Measurements from ENCODE around the gene ADAM23.

ADAM23 gene

DNA sequence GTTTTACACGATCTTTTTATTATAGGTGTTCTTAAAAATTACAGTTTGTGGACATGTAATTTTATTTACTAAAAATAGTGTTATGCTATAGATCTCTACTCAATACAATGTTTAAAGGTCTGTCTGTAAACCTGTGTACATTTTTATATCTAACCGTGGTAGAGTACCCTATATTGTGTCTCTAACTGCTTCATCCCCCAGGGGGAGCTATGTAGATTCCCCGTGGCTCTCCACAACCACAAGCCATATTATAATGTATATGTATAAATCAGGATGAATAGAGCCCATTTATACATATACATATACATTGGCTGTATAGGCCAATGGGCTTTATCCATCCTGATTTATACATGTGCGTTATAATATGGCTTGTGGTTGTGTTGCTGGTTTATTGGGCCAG lies 59.4 kb downstream of the ADAM23 start:
- no peak for DNase-seq (ENCODE audit: low read depth in 3 of 3, low spot score in 1 of 3)

DNA sequence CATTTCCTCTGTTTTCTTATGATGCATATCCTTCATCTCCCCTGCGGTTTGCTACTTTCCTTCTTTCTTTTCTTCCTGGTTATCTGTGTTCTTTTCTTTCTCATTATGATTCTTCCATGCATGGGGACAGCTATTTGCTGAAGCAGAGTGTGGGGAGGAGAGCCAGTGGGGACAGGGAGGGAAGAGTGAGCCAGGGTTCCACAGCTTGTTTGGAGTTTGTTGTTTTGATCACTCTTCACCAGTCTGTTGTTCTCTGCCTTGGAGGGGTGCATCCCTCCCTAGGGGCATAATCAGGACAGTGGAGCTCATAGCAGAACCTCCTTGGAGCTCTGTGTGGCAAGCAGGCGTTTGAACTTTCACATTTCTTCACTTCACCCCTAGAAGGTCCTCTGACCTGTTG lies 68.0 kb downstream of the ADAM23 start:
- no peak for DNase-seq (ENCODE audit: low read depth in 3 of 3, low spot score in 1 of 3)

DNA sequence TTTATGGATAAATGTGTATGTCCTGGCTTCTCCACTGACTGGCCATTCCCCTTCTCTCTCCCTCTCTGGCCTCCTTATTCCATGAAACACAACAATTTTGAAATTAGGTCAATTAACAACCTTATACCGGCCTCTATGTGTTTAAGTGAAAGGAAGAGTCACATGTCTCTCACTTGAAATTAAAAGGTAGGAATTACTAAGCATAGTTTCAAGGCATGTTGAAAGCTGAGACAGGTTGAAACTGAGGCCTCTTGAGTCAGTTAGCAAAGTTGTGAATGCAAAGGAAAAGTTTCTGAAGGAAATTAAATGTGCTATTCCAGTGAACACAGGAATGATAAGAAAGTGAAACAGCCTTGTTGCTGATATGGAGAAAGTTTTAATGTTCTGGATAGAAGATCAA lies 69.7 kb downstream of the ADAM23 start:
- no peak for DNase-seq (ENCODE audit: low read depth in 3 of 3, low spot score in 1 of 3)

DNA sequence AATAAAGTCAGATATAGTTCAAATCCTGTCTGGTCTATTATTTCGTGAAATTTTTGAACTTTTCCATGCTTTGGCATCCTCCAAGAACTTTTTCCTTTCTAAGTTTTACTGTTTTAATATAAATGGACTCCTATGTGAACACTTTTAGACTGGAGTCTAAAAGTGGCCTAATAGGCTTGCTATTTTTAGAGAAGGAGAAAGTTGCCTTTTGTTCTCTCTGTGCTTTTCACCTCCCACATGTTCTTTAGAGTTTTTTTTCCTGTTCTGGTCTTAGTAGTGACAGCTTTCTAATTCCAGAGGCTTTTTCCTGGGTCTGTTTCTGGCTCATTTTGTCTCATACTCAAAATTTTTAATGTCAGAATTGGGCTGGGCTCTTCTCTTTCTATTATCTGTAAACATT lies 72.2 kb downstream of the ADAM23 start:
- DNase-seq (ENCODE audit: low read depth in 3 of 3, low spot score in 1 of 3) = no peak

DNA sequence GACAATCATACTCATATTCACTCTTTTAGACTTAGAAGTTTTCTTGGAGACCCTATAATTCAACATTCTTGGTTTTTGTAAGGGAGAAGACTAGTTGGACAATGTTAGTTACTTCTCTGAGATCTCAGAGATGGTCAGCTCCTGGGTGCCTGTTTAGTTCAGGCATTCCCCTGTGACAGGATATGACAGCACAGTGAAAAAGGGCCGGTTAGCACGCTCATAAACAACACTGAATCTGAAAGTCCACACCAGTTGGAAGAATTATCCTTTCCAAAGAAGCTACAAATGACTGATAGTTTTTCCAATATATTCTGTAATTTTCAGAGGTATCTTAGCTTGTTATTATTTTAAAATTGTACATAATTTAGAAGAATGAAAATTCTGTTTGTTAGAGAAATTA lies 75.7 kb downstream of the ADAM23 start:
- DNase-seq (ENCODE audit: low read depth in 3 of 3, low spot score in 1 of 3) = no peak

DNA sequence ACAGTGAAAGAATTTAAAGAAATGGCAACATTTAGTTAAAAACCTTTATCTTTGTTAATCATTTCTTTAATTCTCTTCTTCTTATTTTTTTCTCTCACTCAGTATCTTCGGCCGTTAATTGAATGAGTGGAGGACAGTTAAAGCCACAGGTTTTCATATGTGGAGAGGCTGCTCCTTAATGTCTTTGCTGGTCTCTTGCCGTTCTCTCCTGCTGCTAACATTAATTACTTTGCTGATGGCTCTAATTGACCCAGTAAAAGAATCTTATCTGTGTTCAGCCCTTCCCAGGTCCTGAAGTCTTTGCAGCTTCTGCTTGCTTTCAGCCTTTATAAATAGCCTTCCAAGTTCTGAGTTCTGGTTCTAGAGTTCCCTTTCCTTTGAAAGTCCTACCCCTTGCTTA lies 77.1 kb downstream of the ADAM23 start:
- DNase-seq (ENCODE audit: low read depth in 3 of 3, low spot score in 1 of 3) = no peak

DNA sequence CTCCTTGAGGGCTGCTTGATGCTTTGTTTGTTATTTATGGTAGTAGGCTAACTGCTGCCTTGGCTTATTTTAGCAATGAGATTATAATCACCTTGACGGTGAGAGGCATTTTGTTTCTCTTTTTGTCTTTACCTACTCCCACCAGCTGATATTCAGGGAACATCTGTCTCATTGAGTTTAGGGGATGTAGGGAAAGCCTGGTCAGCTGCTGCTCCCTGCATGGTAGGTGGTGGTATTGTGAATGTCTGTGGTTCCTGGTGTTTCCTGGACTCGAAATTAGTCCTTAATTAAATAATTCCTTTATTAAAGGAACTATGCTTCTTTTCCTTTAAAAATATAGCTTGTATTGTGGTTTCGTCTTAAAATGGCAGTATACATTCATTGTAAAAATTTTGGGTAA lies 77.8 kb downstream of the ADAM23 start:
- no peak for DNase-seq (ENCODE audit: low read depth in 3 of 3, low spot score in 1 of 3)

DNA sequence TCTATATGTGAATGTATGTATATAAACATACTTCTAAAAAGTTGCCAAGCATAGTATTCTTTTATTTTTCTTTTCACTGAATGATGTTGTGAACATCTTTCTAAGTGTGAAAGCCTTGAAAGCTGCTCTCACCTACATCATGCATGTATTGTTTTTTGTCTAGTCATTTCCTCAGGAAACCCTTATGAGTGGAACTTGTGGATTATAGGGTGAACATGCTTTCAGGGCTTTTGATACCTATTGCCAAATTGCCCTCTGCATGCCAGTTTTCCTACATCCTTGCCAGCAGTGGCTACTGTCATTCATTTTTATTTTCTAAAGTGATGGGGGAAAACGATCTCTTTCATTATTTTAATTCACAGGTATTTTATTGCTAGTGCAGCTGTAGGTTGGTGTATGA lies 78.3 kb downstream of the ADAM23 start:
- DNase-seq (ENCODE audit: low read depth in 3 of 3, low spot score in 1 of 3) = no peak

DNA sequence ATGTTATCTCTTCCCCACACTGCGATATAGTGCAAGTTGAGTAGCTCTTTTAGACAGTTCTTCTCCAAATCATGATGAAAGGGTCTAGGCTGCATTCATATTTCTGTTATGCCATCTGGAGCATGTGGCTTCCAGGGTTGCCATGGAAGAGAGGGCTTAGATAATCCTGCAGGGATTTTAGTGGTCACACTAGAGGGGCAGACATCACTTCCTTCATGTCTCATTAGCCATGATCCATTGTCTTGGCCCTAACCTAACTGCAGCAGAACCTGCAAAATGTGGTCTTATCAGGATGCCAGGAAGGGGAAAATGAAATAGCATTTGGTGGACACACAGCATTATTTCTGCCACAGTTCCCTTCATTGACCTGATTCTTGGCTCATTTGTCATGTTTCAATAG lies 83.1 kb downstream of the ADAM23 start:
- no peak for DNase-seq (ENCODE audit: low read depth in 3 of 3, low spot score in 1 of 3)

DNA sequence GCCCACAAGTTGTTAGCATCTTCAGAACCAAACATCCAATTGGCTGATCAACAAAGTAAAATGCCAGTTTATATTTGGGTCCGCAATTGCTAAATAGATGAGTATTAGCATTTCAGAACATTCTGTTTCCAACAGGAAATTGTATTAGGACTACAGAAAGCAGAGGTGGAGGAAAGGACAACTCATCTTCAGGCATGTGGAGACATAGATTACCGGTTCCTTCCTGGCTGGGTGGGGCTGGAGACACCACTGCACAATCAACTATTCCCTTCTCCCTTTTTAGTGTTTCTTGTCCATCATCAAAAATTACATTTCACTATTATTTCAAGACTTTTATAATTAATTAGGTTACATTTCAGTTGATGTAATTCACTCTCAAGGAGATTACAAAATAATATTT lies 83.8 kb downstream of the ADAM23 start:
- DNase-seq (ENCODE audit: low read depth in 3 of 3, low spot score in 1 of 3) = no peak

DNA sequence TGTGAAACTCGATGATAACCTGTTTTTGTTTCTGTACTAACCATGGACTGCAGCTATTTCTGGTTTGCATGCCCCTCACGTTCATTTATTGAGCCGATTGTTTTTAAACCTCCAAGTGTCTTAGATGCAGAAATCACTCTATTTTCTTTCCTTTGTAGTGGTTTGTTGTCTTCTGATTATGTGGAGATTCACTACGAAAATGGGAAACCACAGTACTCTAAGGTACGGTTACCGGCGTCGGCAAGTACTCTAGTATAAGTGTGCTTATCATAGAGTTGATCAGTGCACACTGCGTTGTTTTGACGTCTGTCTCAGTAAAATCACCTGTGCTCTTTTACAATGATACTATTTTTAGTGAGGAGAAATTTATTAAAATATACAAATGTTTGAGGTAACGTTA lies 87.4 kb downstream of the ADAM23 start:
- no peak for DNase-seq (ENCODE audit: low read depth in 3 of 3, low spot score in 1 of 3)

DNA sequence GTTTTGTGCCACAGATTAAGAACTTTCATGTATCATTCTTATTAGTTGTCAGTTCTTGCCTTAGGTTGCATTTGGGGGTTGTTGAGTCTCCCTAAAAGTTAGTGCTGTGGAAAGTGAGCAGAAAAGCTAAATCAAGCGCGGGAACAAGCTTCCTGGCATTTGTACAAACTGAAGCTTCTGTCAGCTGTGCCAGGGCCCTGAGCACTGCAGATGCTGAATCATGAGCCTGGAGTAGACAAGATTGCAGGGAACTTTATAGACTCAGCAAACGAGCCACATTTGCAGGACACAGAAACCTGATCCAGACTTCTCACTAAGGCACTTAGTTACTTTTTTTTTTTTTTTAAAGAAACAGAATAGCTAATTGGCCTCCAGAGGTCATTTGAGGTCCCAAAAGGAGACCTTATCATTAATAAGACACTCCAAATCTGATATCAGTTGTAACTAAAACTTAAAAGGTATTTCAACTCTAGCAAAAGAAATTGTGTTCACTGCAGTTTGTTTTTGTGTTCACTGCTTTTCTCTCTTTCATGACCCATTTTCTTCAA lies 88.7 kb downstream of the ADAM23 start:
- DNase-seq (ENCODE audit: low read depth in 3 of 3, low spot score in 1 of 3) = no peak

DNA sequence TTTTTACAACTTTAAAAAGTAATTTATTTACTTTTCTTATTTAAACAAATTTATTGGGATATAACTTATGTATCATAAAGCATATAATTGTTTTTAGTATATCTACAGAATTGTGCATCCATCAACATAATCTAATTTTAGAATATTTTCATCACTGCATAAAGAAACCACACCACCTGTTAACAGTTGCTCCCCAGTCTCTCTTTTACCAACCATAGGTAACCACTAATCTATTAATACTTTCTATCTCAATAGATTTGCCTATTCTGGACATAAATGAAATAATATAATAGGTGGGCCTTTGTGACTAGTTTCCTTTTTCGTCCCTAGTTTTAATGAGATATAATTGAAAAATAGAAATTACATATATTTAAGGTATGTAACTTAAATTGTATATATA lies 90.6 kb downstream of the ADAM23 start:
- DNase-seq (ENCODE audit: low read depth in 3 of 3, low spot score in 1 of 3) = no peak

DNA sequence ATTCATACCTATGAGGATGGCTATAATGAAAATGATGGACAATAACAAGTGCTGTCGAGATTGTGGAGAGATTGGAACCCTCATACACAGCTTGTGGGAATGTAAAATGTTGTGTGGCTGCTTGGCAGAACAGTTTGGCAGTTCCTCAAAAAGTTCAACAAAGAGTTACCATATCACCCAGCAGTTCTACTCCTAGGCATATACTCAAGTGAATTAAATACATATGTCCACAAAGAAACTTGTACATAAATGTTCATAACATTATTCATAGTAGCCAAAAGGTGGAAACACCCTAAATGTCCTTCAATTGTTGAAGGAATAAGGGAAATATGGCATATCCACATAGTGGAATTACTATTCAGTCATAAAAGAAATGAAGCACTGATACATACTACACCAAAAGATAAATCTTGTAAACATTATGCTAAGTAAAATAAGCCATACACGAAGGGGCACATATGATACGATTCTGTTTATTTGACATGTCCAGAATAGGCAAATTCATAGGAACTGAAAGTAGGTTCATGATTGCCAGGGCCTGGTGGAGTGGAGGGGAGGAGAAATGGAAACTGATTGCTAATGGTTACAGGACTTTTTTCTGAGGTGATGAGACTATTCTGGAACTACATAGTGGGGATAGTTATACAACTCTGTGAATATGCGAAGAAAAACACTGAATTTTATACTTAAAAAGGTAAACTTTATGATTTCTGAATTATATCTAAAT lies 92.1 kb downstream of the ADAM23 start:
- DNase-seq (ENCODE audit: low read depth in 3 of 3, low spot score in 1 of 3) = no peak

DNA sequence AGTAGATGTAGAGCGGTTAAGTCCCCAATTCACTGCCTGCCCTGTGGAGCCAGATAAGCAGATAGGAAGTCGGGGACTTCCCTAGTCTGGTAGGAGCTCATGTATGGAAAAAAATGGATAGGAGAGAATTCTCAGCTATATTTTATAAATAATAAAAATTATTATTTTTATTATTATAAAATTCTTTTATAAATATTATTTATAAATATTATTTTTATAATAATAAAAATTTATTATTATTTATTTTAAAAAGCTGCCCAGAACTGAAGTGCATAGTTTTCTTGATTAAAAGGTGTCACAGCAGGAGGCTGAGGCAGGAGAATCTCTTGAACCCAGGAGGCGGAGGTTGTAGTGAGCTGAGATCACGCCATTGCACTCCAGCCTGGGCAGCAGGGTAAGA lies 97.4 kb downstream of the ADAM23 start:
- no peak for DNase-seq (ENCODE audit: low read depth in 3 of 3, low spot score in 1 of 3)

DNA sequence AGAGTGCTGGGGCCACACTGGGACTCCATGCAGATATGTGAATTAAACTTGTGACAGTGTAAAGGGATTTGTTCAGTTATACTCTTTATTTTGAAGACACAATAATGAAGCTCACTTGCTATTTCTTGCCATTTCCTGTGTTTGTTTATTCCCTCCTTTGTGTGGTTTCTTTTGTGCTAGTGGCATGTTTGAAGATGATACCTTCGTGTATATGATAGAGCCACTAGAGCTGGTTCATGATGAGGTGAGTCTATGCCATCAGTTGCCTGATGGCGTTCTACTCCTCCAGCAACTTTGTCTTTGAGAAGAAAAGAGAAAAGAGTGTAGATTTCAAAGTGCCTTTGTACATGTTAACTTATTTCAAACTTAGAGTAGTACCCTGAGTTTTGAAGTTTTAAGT lies 99.7 kb downstream of the ADAM23 start:
- no peak for DNase-seq (ENCODE audit: low read depth in 3 of 3, low spot score in 1 of 3)

DNA sequence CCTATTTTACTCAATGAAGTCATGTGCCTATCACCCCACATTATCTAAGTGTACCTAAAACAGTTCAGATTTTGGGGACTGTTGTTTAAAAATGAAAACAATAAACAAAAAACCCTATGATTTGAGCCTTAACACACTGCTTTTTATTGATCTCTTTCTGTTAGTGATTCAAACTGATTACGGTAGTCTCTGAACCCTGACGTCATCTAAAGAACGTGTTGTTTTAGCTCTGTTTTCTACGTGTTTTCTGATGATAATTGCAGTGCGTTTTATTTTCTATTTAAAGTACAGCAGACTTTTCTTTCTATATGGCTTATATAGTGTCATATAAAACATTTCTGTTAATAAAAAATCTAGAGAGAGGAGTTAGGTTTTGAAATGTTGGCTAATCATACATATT lies 105.1 kb downstream of the ADAM23 start:
- DNase-seq (ENCODE audit: low read depth in 3 of 3, low spot score in 1 of 3) = no peak

DNA sequence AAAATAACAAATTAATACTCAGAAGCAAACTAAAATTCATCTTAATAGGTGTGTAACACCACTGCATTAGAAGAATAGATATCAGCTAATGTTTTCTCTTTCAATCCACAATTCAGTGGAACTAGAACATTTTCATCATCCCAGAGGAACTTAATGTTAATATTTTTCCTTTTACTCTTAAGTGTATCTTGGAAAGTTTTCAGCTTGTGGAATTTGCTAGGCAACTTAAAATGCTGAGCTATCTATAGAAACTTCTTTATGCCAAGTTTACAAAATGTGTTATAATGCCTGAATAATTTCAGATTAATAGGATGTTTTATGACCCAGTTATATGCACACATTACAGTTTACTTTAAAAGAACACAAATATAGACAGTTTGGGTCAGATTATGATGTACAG lies 112.4 kb downstream of the ADAM23 start:
- DNase-seq (ENCODE audit: low read depth in 3 of 3, low spot score in 1 of 3) = no peak

DNA sequence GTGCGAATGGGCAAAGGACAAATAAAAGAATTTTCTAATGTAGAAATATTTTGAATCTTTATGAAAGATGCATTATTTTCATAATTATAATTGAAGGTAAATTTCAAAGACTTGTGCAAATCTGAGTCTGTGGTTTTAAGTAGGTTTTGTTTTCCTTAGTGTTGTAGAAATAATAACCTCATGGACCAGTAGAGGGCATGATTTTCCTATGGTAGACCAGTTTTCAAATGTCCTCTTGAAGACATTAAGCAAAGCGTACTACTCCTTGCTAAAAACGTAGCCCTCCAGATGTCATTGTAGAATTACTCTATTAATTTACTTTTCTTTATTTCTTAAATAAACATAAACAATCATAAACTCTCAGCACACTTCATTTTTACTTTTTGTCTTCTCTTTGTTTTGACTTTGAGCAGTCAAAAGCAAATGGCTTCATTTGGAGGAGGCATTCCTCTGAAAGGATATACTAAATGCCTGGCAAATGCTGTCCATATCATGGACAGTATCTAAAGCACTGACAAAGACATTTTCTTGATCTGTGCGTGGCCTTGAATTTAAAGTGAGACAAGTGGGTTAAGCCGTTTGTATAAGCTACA lies 113.1 kb downstream of the ADAM23 start:
- DNase-seq (ENCODE audit: low read depth in 3 of 3, low spot score in 1 of 3) = no peak

DNA sequence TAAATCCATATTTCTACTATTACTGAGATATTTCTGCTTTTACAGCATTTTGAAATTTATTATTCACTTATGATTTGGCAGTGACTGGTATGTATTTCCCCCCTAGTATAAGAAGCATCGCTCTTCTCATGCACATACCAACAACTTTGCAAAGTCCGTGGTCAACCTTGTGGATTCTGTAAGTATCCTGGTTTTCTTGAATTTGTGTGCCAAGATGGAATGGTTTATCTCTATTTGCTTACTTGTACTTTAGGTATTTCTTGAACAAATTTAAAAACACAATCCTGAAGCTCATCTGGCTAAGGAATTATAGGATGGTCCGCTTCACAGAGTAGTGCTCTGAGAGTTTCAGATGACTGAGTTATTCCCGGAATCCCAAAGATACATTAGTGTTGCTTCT lies 114.0 kb downstream of the ADAM23 start:
- no peak for DNase-seq (ENCODE audit: low read depth in 3 of 3, low spot score in 1 of 3)

DNA sequence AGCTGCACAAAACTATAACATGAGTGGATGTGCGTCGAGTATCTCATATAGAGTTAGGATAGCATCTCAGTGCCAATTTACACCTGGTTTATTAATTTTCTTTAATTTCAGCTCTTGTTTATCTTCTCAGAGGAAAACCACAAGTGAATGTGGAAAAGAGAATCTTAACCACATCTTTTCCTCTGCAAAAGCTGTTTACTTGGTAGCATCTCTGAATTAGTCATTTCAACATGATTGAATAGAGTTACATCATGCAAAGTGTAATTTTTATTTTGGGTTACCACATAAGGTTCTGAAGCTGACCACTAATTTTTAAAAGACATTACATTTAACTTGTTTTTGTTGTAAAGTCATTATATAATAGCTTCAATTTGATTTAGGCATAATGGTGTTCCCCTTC lies 115.2 kb downstream of the ADAM23 start:
- no peak for DNase-seq (ENCODE audit: low read depth in 3 of 3, low spot score in 1 of 3)

DNA sequence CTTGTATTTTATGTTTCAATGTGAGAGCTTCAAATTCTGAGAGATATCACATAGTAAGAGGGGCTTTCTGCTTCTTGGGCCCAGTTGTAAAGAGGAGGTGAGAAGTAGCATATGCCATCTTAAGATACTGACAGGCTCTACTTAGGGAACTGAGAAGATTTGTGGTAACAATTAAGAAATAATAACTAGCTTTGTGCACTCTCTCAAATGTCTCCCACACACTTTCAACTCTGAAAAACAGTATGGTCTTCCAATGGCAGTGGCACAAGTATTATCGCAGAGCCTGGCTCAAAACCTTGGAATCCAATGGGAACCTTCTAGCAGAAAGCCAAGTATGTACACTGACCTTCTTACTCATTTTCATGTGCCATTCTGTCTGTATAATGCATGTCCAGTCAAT lies 118.6 kb downstream of the ADAM23 start:
- no peak for DNase-seq (ENCODE audit: low read depth in 3 of 3, low spot score in 1 of 3)

DNA sequence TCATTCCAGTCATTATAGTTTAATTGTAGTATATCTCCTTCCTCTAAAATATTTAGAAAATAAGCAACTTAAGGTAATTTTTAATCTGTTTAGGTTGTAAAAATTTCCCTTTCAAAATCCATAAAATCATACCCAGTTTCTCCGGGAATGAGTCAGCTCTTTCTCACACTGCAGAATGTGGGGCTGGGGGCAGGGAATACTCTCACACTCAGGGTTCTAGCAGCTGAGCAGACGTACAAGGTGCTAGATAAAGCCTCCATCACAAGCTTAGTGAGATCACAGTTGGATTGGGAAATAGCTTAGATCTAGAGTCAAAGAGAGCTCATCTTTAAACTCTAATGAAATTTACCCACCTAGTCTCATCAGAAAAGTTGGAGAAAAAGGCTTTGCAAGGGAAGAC lies 119.0 kb downstream of the ADAM23 start:
- no peak for DNase-seq (ENCODE audit: low read depth in 3 of 3, low spot score in 1 of 3)

All from stimulated activated CD4-positive, alpha-beta T cell treated with anti-CD3 and anti-CD28 coated beads, TNF-alpha, amount 100 ng/mL, for 1 hour (primary cell).